Measurements from ENCODE around the gene ABCF1. TPM values are rescaled to one million over a fixed set of nuclear protein-coding genes. Genes with fewer than 3 reads are reported as not detected.

The ABCF1 gene
- total RNA-seq, 2 donors from 2014 or later: 42.3 to 49.2 TPM

DNA sequence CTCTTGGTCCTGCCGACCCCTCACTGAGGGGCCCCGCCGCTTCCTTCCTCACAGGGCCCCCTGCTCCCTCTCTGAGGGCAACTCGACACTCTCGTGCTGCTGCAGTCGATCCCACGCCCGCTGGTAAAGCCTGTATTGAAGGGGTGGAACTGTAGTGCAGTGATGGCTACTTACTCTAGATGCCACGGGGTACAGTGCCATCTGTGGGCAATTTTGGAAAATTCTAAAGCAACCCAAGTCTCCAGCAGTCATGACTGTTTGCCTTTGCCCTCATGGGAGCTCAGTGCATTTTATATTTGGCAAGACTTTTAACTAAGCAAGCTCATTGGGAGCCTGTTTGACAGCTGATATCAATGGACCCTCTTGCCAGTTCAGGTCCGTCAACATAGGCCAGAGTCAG lies 69.2 kb downstream of the ABCF1 start:
- no peaks in the 10 kb centered on the region for H3K36me3 ChIP-seq

GRCh38 chr6:30641048-30641447 lies 69.8 kb downstream of the ABCF1 start:
- H3K4me3 ChIP-seq: no peak overlapping the region
- no peak for TF ChIP-seq POLR2A (IDR thresholded peaks at IDR 0.05)
- TF ChIP-seq POLR2AphosphoS5 (IDR thresholded peaks at IDR 0.05): no peak
- TF ChIP-seq, protein P1, sequence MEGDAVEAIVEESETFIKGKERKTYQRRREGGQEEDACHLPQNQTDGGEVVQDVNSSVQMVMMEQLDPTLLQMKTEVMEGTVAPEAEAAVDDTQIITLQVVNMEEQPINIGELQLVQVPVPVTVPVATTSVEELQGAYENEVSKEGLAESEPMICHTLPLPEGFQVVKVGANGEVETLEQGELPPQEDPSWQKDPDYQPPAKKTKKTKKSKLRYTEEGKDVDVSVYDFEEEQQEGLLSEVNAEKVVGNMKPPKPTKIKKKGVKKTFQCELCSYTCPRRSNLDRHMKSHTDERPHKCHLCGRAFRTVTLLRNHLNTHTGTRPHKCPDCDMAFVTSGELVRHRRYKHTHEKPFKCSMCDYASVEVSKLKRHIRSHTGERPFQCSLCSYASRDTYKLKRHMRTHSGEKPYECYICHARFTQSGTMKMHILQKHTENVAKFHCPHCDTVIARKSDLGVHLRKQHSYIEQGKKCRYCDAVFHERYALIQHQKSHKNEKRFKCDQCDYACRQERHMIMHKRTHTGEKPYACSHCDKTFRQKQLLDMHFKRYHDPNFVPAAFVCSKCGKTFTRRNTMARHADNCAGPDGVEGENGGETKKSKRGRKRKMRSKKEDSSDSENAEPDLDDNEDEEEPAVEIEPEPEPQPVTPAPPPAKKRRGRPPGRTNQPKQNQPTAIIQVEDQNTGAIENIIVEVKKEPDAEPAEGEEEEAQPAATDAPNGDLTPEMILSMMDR (IDR thresholded peaks at IDR 0.05): no peak
- H3K36me3 ChIP-seq: no peaks in the 10 kb centered on the region
- no peaks in the 10 kb centered on the region for H3K27me3 ChIP-seq (replicated peaks; ENCODE audit: insufficient read depth)
- no peak for DNase-seq (ENCODE audit: low spot score)
- H3K9me3 ChIP-seq: no peaks in the 10 kb centered on the region
- WGBS: 84% methylated on average over 1 of the region's 1 CpG
- intact Hi-C loops (cut with DNase I): no loop called here
- H3K4me1 ChIP-seq (replicated peaks): no peaks in the 10 kb centered on the region
- H3K27ac ChIP-seq: no peak overlapping the region

More for the DNA sequence above, 69.2 kb downstream of the ABCF1 start:
- Histone ChIP-seq H3K27ac (no peak overlapping the region), H3K4me1 (replicated peaks) (no peaks in the 10 kb centered on the region), H3K27me3 (replicated peaks; ENCODE audit: insufficient read depth) (no peaks in the 10 kb centered on the region), H3K9me3 (no peaks in the 10 kb centered on the region), H3K4me3 (no peak overlapping the region)
- intact Hi-C loops (cut with DNase I): no loop called here
- 71% methylated on average over 10 of the region's 10 CpGs for WGBS
- no peak for DNase-seq (ENCODE audit: low spot score)
- TF ChIP-seq POLR2A (IDR thresholded peaks at IDR 0.05) (no peak), POLR2AphosphoS5 (IDR thresholded peaks at IDR 0.05) (no peak)
- TF ChIP-seq, protein P1 (IDR thresholded peaks at IDR 0.05): no peak

MicroRNAs encoded within 50 kb of the gene (microRNA counts, 767-probe panel; counts per million panel counts)
- 431 to 1,631 counts per million in 2 donors for microRNA hsa-miR-877-5p

Small RNA genes lying within 50 kb of the gene (microRNA-seq; reads per million reads assigned to microRNA genes)
- 75.2 reads per million, percentile 71 among the genes with 10 or more reads in this experiment for gene MIR877

Small RNA genes lying within 50 kb of the gene (small RNA-seq; reads per million reads assigned to genes)
- gene MIR877: 2.3 to 3.4 reads per million in 2 donors

Other genes with a start within 250 kb of the ABCF1 start
- 10 to 100 TPM; 15.2 to 27.7 TPM for gene TRIM39, start 244.5 kb upstream of the ABCF1 start, total RNA-seq
- gene RPP21, start 226.3 kb upstream of the ABCF1 start, total RNA-seq: 100 to 1,000 TPM in 1 of 2 donors, 10 to 100 TPM in 1; 86.7 to 121 TPM
- gene HLA-E, start 81.9 kb upstream of the ABCF1 start, total RNA-seq: 100 to 1,000 TPM; 293 to 354 TPM
- 10 to 100 TPM; 38.3 to 56.4 TPM for gene GNL1, start 15.0 kb upstream of the ABCF1 start, total RNA-seq
- 10 to 100 TPM in 1 of 2 donors, 1 to 10 TPM in 1; 8.6 to 11.7 TPM for gene PRR3, start 14.1 kb upstream of the ABCF1 start, total RNA-seq
- gene PPP1R10, start 45.8 kb downstream of the ABCF1 start, total RNA-seq: 10 to 100 TPM; 40.0 to 51.0 TPM
- 10 to 100 TPM; 63.6 to 69.2 TPM for gene MRPS18B, start 46.4 kb downstream of the ABCF1 start, total RNA-seq
- 10 to 100 TPM in 1 of 2 donors, 1 to 10 TPM in 1; 8.7 to 11.0 TPM for gene ATAT1, start 55.4 kb downstream of the ABCF1 start, total RNA-seq
- 10 to 100 TPM; 12.8 to 18.5 TPM for gene C6orf136, start 75.7 kb downstream of the ABCF1 start, total RNA-seq
- 10 to 100 TPM; 26.4 to 41.0 TPM for gene DHX16, start 101.6 kb downstream of the ABCF1 start, total RNA-seq
- gene PPP1R18, start 115.2 kb downstream of the ABCF1 start, total RNA-seq: 10 to 100 TPM; 12.2 to 21.9 TPM
- gene NRM, start 119.5 kb downstream of the ABCF1 start, total RNA-seq: 1 to 10 TPM; 5.9 to 7.3 TPM
- gene MDC1, start 145.8 kb downstream of the ABCF1 start, total RNA-seq: 10 to 100 TPM; 20.5 to 26.3 TPM
- gene TUBB, start 148.9 kb downstream of the ABCF1 start, total RNA-seq: 100 to 1,000 TPM; 196 to 270 TPM
- 100 to 1,000 TPM; 117 to 133 TPM for gene FLOT1, start 171.2 kb downstream of the ABCF1 start, total RNA-seq
- 10 to 100 TPM; 13.9 to 26.4 TPM for gene IER3, start 173.1 kb downstream of the ABCF1 start, total RNA-seq

Data from prostate gland (tissue), 2 donors.